HG02763 (cell line): ENCODE measurements around the gene SLC15A4.

ENCODE experiments used
- ATAC-seq: cut with Tn5 transposase; IDR thresholded peaks from one replicate; pipeline ENCODE4 v1.9.1; 2021; ENCODE audit warnings: mild to moderate bottlenecking, moderate library complexity; ENCODE audit not compliant: unreplicated experiment

SLC15A4 gene

DNA sequence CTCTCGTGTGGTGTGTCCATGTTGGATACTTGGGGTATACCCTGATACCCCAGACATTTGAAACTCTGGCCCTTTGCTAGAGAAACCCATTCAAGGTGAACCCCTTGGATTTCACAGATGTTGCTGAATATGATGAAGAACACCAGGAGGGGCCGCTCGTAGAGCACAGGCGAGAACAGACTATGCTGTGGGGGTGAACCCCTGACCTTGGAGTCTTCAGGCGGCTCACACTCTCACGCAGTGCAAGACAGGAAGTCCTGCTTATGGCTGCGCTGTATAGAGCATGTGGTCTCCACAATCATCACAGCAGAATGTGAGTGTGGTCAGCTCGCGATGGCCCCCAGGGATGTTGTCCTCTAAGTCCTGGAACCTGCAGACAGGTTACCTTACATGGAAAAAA is 60.4 kb downstream of the SLC15A4 start:
- ATAC-seq: no peak

DNA sequence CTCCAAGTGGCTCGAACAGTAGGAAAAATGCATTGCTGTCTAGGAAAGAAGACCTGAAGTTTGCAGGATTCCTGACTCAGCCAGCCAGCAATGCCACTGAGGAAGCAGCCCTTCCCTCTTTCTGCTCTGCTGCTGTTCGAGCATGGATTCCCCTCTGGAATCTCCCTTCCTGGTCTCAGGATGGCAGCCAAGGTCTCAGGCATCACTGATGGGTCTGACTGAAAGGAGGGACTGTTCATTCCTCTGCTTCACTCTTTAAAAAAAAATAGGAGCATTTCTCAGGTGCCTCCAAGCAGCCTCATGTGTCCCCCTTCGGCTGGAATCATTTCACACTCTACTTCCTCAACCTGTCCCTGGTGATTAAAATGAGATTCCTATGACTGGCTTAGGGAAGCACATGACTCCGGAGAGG is 62.4 kb downstream of the SLC15A4 start:
- ATAC-seq: no peak

DNA sequence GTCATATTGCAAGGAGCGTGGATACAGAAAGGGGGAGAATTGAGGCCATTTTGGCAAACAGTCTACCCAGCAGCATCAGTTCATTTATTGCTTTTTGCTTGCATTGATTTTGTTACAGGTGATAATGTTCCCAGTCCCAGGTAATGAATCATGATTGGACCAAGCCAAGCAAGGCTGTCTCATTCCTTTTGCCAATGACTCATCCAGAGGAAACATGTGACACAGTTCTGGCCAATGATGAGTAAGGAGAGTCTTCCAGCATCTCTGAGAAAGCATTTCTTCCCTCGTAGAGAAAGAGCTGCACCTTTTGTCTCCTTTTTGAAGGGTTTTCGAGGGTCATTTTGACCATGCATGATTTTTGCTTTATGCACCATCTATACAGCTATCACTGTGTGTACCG is 68.2 kb downstream of the SLC15A4 start:
- no peak for ATAC-seq

DNA sequence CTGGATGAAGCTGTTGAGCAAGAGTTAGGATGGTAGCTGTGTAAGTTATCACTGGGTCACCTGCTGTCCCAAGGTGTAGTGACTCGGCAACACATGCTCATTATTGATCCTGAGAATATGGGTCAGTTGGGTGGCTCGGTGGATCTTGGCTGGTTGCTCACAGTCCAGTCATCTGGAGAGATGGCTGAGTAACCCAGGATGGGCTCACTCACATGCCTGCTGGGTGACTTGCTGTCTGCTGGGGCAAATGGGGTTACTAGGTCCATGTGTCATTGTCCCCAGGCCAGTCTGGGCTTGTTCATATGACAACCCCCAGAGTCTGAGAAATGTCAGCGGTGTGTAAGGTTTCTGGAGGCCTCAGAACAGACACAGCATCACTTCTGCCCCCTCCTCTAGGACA is 69.5 kb downstream of the SLC15A4 start:
- no peak for ATAC-seq

DNA sequence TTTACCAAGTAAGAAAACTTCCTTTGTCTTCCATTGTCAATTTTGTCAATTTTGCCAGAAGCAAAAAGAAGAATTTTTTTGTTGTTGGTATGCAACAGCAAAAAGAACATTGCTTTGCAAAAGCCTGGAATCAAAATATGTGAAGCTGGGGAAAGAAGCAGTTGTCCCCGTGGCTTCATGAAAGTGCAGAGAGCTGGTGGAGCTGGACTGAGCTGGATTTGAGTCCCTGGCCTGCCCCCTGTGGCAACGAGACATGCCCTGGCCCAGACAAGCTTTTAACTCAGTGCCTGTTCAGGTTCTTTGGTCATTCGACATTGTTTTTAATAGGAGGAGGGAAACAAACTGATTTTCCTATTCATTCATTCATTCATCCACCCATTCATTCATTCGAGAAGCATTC is 70.3 kb downstream of the SLC15A4 start:
- no peak for ATAC-seq

DNA sequence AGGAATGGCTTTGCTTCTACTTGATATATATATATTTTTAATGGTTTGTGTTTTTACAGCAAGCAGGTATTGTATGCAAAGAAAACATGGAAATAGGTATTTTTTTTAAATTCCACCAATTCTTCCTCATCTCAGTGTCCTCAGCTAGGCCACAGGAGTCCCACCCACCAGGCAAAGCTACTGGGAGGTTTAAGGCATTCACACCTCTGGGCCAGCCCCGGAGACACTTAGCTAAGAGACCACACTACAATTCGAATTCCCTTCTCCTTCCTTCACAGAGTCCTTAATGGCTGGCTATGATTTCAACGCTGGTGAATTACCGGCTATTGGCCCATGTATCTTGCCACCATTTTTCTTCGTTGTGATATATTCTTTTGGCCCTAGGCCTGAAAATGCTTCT is 71.4 kb downstream of the SLC15A4 start:
- ATAC-seq: no peak

DNA sequence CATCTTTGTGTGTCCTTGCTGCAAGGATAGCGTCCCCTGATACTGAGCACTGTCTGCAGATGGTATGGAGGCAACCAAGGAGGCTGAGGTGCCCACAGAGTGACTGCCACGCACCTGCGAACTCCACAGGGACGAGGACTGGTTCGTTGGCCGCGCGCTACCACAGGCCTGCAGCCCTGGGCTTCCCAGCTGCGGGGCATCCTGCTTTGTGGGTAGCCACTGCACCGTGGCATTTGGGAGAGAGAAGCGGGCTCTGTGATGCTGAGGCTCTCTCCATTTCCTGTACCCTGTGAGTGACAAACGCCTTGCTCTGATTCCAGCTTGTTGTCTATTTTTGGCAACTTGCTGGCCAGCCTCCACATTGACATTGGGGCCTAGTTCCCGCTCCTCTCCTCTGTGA is 76.3 kb downstream of the SLC15A4 start:
- no peak for ATAC-seq

DNA sequence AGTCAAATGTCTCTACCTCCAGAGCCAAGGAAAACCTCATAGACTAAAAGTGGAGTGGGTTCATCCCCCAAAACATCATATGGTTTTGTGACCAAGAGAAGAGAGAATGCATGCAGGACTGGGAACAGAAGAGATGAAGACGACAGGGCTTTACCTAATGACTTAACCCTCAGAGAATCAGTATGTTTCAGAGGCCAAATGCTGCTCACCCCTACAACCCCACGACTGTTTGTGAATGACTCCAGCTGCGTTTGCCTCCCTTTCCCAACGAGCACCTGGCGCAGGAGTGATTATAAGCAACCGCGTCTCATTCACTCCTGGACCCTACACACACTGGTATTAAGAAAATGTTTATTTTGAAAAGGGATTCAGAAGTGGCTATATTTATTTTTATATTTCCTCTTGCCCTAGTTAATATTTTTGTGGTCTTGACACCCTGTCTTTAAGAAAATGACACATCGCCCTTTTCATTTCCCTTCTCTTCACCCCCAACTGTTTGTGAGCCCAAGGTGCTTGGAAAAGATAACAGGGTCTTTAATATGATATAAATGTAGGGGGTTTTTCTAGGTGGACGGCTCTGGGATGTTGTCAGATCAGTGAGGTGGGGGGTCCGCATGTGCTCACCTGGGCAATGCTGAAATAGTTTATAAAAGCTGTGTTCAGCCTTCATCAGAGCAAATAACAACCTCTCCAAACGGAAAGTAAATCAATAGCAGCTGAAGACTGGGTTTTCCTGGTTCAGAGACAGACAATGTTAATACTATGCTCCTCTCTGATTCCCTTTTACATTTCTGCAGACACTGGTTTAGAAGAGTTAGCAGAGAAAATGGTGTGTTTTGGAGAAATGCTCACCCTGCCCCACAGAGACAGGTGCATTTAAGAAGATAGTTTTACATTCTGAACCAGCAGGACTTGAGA is 77.7 kb downstream of the SLC15A4 start:
- ATAC-seq: no peak

DNA sequence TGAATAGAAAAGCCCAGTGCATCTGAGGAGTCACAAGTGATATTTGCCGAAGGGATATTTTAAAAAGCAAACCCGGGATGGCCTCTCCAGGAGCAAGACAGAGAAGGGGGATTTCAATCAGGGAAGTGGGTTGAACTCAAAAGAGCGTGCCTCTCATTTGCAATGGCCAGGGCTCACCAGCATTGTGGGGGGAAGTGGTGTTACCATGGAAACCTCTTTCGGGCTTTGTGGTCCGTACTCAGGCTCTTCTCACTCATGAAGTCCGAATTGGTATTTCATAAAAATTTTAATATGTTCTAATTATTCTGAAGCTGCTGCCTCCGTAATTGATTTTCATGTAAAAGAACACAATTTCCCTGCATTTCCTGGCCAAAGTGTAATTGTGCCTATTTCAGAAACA is 79.8 kb downstream of the SLC15A4 start:
- ATAC-seq: no peak
